ENCODE data around the gene PHAF1.

DNA sequence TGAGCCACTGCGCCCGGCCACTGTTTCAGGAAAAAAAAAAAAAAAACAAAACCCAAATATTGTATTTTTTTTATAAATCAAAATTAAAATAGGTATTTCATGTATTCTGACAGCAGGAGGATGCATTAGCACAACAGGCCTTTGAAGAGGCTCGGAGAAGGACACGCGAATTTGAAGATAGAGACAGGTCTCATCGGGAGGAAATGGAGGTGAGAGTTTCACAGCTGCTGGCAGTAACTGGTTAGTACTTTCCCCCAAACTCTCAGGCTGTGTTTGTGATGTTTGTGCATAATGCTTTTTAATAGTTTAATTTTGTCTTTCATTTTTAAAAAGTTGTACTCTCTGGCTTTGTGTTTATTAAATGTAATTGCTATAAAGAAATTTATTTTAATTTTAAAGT, 27.6 kb upstream of the PHAF1 start:
- TF ChIP-seq, protein P1, sequence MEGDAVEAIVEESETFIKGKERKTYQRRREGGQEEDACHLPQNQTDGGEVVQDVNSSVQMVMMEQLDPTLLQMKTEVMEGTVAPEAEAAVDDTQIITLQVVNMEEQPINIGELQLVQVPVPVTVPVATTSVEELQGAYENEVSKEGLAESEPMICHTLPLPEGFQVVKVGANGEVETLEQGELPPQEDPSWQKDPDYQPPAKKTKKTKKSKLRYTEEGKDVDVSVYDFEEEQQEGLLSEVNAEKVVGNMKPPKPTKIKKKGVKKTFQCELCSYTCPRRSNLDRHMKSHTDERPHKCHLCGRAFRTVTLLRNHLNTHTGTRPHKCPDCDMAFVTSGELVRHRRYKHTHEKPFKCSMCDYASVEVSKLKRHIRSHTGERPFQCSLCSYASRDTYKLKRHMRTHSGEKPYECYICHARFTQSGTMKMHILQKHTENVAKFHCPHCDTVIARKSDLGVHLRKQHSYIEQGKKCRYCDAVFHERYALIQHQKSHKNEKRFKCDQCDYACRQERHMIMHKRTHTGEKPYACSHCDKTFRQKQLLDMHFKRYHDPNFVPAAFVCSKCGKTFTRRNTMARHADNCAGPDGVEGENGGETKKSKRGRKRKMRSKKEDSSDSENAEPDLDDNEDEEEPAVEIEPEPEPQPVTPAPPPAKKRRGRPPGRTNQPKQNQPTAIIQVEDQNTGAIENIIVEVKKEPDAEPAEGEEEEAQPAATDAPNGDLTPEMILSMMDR (IDR thresholded peaks at IDR 0.05 in 8 of 11, conservative IDR thresholded peaks at IDR 0.05 in 3 of 11): no peak
- no peak for TF ChIP-seq POLR2AphosphoS5 (IDR thresholded peaks at IDR 0.05)
